Measurements from ENCODE around the gene METTL2B. TPM values are rescaled to one million over a fixed set of nuclear protein-coding genes. Genes with fewer than 3 reads are reported as not detected.

The METTL2B gene
- total RNA-seq, 1 experiment from 2014 or later = 40.4 TPM

DNA sequence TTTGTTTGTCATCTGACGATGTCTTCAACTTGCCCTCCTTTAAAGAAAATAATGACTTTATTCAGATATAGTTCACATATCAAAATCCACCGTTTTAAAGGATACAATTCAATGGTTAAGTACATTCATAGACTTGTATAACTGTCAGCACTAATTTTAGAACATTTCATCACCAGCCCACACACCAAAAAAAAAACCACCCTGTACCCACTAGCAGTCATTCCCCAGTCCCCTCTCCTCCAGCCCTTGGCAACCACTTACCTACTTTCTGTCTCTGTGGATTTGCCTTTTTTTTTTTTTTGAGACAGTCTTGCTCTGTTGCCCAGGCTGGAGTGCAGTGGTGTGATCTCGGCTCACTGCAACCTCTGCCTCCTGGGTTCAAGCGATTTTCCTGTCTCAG is 26.1 kb upstream of the METTL2B start (continued):
- no peak for TF ChIP-seq CTCF (IDR thresholded peaks at IDR 0.05)
- TF ChIP-seq KAT7 (CRISPR knock-in tag; IDR thresholded peaks at IDR 0.05; ENCODE audit: borderline replicate concordance) = no peak
- no peak for TF ChIP-seq SMAD4 (CRISPR knock-in tag; IDR thresholded peaks at IDR 0.05)
- TF ChIP-seq STAT6 (CRISPR knock-in tag; conservative IDR thresholded peaks at IDR 0.05; ENCODE audit: low read depth) = no peak
- TF ChIP-seq FOXP4 (CRISPR knock-in tag; IDR thresholded peaks at IDR 0.05) = no peak
- TF ChIP-seq CBFB (CRISPR knock-in tag; IDR thresholded peaks at IDR 0.05; ENCODE audit: low read depth) = no peak

- TF ChIP-seq, protein P1, sequence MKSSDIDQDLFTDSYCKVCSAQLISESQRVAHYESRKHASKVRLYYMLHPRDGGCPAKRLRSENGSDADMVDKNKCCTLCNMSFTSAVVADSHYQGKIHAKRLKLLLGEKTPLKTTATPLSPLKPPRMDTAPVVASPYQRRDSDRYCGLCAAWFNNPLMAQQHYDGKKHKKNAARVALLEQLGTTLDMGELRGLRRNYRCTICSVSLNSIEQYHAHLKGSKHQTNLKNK (CRISPR knock-in tag; IDR thresholded peaks at IDR 0.05) = no peak
- TF ChIP-seq MXD4 (CRISPR knock-in tag; IDR thresholded peaks at IDR 0.05; ENCODE audit: borderline replicate concordance) = no peak
- TF ChIP-seq JUN (CRISPR knock-in tag; IDR thresholded peaks at IDR 0.05) = no peak
- no peak for TF ChIP-seq SOX15 (CRISPR knock-in tag; IDR thresholded peaks at IDR 0.05)
- no peak for TF ChIP-seq E2F5 (CRISPR knock-in tag; IDR thresholded peaks at IDR 0.05)
- ChIA-PET POLR2A (no interaction called here), CTCF (no interaction called here)
- no peak overlapping the region for H3K4me3 Mint-ChIP-seq
- H3K9me3 Mint-ChIP-seq = no peaks in the 10 kb centered on the region
- peaks cover 12% of the 10 kb centered on the region for H3K27me3 Mint-ChIP-seq (ENCODE audit: low read depth)
- DNase-seq (ENCODE audit: low spot score) = no peak
- H3K4me1 Mint-ChIP-seq = peaks cover 34% of the 10 kb centered on the region
- no peak overlapping the region for H3K27ac Mint-ChIP-seq
- no peak for ATAC-seq
- no peaks in the 10 kb centered on the region for H3K36me3 Mint-ChIP-seq
These were observed 25.6 kb upstream of the METTL2B start for GRCh38 chr7:128450913-128451312.

DNA sequence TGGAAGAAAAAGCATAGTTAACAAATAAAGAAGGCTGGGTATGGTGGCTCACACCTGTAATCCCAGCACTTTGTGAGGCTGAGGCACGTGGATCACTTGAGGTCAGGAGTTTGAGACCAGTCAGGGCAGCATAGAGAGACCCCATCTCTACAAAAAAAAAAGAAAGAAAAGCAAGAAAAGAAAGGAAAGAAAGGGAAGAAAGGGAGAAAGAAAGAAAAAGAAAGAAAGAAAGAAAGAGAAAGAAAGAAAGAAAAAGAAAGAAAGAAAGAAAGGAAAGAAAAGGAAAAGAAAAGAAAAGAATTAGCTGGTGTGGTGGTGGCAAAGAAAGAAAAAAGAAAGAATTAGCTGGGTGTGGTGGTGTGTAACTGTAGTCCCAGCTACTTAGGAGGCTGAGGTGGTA is 24.0 kb upstream of the METTL2B start:
- Mint-ChIP-seq H3K9me3 (no peaks in the 10 kb centered on the region), H3K27me3 (ENCODE audit: low read depth) (peaks cover 12% of the 10 kb centered on the region), H3K27ac (no peak overlapping the region), H3K36me3 (peaks cover 5% of the 10 kb centered on the region), H3K4me3 (no peak overlapping the region), H3K4me1 (peaks cover 47% of the 10 kb centered on the region)
- ChIA-PET CTCF (interaction anchor here (1.0 to 3.6 kb wide), 2 partner anchors 26 kb away, joined by 4 to 32 read pairs; no protein-coding TSS in a partner anchor), POLR2A (no interaction called here)
- DNase-seq (ENCODE audit: low spot score) (no peak), ATAC-seq (no peak)
- TF ChIP-seq ZNF425 (CRISPR knock-in tag; conservative IDR thresholded peaks at IDR 0.05) = no peak
- TF ChIP-seq ZNF512 (CRISPR knock-in tag; IDR thresholded peaks at IDR 0.05; ENCODE audit: borderline replicate concordance) = 0 out of 2 replicates have a peak, but pooled peaks have one; percentile 65
